ENCODE results near the gene RAB40B. TPM values are rescaled to one million over a fixed set of nuclear protein-coding genes. Genes with fewer than 3 reads are reported as not detected.

Gene RAB40B
- total and polyA plus RNA-seq, 11 donors: 10.9 to 37.7 (median 21.9) TPM

DNA sequence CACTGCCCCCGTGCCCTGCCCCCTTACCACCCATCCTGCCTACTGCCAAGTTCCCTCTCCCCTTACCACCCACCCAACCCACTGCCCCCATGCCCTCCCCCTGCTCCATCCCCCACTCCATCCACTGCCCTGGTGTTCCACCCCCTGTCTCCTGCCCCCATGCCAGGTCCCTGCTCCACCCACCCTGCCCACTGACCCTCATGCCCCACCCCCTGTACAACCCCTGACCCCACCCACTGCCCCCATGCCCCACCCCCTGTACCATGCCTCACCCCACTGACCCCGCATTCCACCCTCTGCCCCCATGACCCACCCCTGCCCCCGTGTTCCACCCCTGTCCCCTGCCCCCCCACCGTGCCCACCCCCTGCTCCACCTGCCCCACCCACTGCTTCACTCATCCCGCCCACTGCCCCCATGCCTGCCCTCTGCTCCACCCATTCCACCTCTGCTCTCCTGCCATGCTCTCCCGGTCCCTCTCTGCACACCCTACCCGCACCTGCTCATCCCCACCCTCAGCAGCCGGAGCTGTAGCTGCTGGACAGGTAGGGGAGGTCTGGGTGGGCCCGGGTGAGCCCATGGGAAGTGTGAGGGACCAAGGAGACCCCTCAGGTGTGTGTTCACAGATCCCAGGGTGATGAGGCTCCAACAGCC lies 10.7 kb upstream of the RAB40B start:
- DNase-seq (no peak), ATAC-seq (no peak)
- H3K36me3 ChIP-seq: no peaks in the 10 kb centered on the region
- H3K27me3 ChIP-seq: peaks cover 0 to 3% (median 0%) of the 10 kb centered on the region in 9 donors
- H3K9me3 ChIP-seq: no peaks in the 10 kb centered on the region
- H3K4me1 ChIP-seq: no peaks in the 10 kb centered on the region
- H3K4me3 ChIP-seq: no peak overlapping the region
- 63 to 81% (median 69%) methylated on average over 4 to 9 of the region's 9 CpGs for WGBS, 4 donors
- intact Hi-C loops (cut with DNase I): no loop called here
- TF ChIP-seq CTCF (IDR thresholded peaks at IDR 0.05) (no peak), POLR2A (IDR thresholded peaks at IDR 0.05) (no peak)
- no peak overlapping the region for H3K27ac ChIP-seq

GRCh38 chr17:82705756-82706155 lies 7.3 kb upstream of the RAB40B start:
- Histone ChIP-seq H3K27ac (no peak overlapping the region), H3K27me3 (peaks cover 0 to 3% (median 0%) of the 10 kb centered on the region in 9 donors), H3K36me3 (no peaks in the 10 kb centered on the region), H3K4me1 (no peaks in the 10 kb centered on the region), H3K9me3 (no peaks in the 10 kb centered on the region), H3K4me3 (no peak overlapping the region)
- TF ChIP-seq POLR2A (IDR thresholded peaks at IDR 0.05) (no peak), CTCF (IDR thresholded peaks at IDR 0.05) (no peak)
- ATAC-seq (no peak), DNase-seq (no peak)
- intact Hi-C loops (cut with DNase I): no loop called here
- 85 to 90% (median 87%) methylated on average over 15 to 18 of the region's 18 CpGs for WGBS, 4 donors

GRCh38 chr17:82704886-82705285 lies 6.4 kb upstream of the RAB40B start:
- Histone ChIP-seq H3K36me3 (no peaks in the 10 kb centered on the region), H3K9me3 (no peaks in the 10 kb centered on the region), H3K27me3 (no peaks in the 10 kb centered on the region), H3K27ac (no peak overlapping the region), H3K4me3 (no peak overlapping the region), H3K4me1 (no peaks in the 10 kb centered on the region)
- TF ChIP-seq CTCF (IDR thresholded peaks at IDR 0.05) (no peak), POLR2A (IDR thresholded peaks at IDR 0.05) (no peak)
- WGBS, 4 donors: 77 to 81% (median 78%) methylated on average over 12 to 13 of the region's 13 CpGs
- DNase-seq: no peak
- intact Hi-C loops (cut with DNase I): no loop called here
- ATAC-seq: no peak

DNA sequence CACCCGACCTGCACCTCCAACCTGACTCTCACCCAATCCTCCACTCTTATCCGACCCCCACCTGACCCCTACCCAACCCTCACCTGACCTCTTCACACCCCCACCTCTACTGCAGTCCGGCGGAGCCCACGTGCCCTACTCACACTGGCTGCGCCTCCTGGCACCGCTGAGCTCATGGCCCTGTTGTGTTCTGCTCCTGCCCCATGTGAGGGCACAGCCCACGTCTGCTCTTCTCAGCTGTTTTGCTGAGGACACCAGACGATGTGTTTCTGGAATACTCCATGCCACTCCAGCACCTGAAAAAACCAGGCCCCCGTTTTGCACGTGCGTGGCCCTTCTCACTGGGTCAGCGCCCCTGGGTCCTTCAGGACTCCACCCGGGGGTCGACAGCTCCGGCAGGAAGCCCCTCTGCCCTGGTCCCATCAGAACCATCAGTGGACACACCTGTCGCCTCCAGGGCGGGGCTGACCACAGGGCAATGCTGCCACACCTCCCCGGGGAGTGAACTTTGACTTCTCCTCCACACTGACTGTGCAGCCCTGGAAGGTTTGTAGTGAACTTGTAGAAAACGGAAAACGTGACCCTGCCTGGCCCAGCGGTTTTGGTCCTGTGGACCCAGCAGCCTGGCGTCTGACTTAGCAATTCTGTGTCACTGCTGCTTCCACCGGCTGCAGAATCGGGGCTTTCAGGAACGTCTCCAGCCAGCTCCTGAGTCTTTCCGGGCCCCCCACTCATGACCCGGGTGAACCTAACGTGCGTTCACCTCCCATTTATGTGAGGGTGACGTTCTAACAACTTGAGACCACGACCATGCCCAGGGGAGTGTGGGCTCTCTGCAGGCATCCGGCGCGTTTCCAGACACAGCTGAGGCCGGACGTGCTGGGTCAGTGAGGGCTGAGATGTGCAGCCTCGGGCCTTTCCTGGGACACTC lies 5.7 kb upstream of the RAB40B start:
- H3K36me3 ChIP-seq: no peaks in the 10 kb centered on the region
- no peak for DNase-seq
- H3K4me3 ChIP-seq: no peak overlapping the region
- H3K9me3 ChIP-seq: no peaks in the 10 kb centered on the region
- intact Hi-C loops (cut with DNase I): no loop called here
- no peaks in the 10 kb centered on the region for H3K27me3 ChIP-seq
- peaks cover 0 to 5% (median 3%) of the 10 kb centered on the region in 12 donors for H3K4me1 ChIP-seq
- TF ChIP-seq CTCF (IDR thresholded peaks at IDR 0.05) (no peak), POLR2A (IDR thresholded peaks at IDR 0.05) (no peak)
- 71 to 75% (median 75%) methylated on average over 37 to 38 of the region's 38 CpGs for WGBS, 4 donors
- no peak overlapping the region for H3K27ac ChIP-seq
- ATAC-seq: no peak

Data from heart left ventricle (tissue), 16 donors.